Measurements from ENCODE around the gene FRY.

DNA sequence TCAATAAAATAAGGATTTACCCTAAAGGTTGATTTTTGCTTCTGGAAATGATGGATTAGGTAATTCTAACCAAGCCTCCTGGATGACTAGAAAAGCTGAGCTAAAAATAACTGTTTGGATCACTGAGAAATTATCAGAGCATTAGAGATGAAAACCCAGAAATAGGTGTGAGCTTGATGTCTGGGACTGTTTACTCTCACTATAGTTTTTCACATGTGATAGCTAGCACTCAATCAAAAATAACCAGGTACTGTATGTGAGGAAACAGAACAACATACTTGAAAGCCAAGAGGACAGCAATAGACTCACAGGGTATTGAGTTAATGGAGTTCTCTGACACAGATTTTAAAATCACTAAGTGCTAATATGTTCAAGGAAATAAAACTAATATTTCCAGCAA, 274.1 kb downstream of the FRY start:
- TF ChIP-seq, protein P1, sequence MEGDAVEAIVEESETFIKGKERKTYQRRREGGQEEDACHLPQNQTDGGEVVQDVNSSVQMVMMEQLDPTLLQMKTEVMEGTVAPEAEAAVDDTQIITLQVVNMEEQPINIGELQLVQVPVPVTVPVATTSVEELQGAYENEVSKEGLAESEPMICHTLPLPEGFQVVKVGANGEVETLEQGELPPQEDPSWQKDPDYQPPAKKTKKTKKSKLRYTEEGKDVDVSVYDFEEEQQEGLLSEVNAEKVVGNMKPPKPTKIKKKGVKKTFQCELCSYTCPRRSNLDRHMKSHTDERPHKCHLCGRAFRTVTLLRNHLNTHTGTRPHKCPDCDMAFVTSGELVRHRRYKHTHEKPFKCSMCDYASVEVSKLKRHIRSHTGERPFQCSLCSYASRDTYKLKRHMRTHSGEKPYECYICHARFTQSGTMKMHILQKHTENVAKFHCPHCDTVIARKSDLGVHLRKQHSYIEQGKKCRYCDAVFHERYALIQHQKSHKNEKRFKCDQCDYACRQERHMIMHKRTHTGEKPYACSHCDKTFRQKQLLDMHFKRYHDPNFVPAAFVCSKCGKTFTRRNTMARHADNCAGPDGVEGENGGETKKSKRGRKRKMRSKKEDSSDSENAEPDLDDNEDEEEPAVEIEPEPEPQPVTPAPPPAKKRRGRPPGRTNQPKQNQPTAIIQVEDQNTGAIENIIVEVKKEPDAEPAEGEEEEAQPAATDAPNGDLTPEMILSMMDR (IDR thresholded peaks at IDR 0.05) = no peak
- TF ChIP-seq, protein P2, sequence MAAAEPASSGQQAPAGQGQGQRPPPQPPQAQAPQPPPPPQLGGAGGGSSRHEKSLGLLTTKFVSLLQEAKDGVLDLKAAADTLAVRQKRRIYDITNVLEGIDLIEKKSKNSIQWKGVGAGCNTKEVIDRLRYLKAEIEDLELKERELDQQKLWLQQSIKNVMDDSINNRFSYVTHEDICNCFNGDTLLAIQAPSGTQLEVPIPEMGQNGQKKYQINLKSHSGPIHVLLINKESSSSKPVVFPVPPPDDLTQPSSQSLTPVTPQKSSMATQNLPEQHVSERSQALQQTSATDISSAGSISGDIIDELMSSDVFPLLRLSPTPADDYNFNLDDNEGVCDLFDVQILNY (CRISPR knock-in tag; IDR thresholded peaks at IDR 0.05) = no peak
- no peak for TF ChIP-seq SP1 (CRISPR knock-in tag; conservative IDR thresholded peaks at IDR 0.05)
- TF ChIP-seq ZNF263 (CRISPR knock-in tag; IDR thresholded peaks at IDR 0.05; ENCODE audit: low read depth) = no peak
- no peak for TF ChIP-seq IRF2 (CRISPR knock-in tag; IDR thresholded peaks at IDR 0.05; ENCODE audit: borderline replicate concordance, low read depth)
- TF ChIP-seq, protein P3, sequence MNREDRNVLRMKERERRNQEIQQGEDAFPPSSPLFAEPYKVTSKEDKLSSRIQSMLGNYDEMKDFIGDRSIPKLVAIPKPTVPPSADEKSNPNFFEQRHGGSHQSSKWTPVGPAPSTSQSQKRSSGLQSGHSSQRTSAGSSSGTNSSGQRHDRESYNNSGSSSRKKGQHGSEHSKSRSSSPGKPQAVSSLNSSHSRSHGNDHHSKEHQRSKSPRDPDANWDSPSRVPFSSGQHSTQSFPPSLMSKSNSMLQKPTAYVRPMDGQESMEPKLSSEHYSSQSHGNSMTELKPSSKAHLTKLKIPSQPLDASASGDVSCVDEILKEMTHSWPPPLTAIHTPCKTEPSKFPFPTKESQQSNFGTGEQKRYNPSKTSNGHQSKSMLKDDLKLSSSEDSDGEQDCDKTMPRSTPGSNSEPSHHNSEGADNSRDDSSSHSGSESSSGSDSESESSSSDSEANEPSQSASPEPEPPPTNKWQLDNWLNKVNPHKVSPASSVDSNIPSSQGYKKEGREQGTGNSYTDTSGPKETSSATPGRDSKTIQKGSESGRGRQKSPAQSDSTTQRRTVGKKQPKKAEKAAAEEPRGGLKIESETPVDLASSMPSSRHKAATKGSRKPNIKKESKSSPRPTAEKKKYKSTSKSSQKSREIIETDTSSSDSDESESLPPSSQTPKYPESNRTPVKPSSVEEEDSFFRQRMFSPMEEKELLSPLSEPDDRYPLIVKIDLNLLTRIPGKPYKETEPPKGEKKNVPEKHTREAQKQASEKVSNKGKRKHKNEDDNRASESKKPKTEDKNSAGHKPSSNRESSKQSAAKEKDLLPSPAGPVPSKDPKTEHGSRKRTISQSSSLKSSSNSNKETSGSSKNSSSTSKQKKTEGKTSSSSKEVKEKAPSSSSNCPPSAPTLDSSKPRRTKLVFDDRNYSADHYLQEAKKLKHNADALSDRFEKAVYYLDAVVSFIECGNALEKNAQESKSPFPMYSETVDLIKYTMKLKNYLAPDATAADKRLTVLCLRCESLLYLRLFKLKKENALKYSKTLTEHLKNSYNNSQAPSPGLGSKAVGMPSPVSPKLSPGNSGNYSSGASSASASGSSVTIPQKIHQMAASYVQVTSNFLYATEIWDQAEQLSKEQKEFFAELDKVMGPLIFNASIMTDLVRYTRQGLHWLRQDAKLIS (CRISPR knock-in tag; IDR thresholded peaks at IDR 0.05; ENCODE audit: borderline replicate concordance) = no peak
- TF ChIP-seq TCF7 (CRISPR knock-in tag; IDR thresholded peaks at IDR 0.05; ENCODE audit: low read depth) = no peak
- TF ChIP-seq, protein P4, sequence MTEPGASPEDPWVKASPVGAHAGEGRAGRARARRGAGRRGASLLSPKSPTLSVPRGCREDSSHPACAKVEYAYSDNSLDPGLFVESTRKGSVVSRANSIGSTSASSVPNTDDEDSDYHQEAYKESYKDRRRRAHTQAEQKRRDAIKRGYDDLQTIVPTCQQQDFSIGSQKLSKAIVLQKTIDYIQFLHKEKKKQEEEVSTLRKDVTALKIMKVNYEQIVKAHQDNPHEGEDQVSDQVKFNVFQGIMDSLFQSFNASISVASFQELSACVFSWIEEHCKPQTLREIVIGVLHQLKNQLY (CRISPR knock-in tag; IDR thresholded peaks at IDR 0.05) = no peak
- no peak for TF ChIP-seq ZNF317 (CRISPR knock-in tag; IDR thresholded peaks at IDR 0.05; ENCODE audit: borderline replicate concordance, low read depth)
- no peak for TF ChIP-seq SOX15 (CRISPR knock-in tag; IDR thresholded peaks at IDR 0.05)
- TF ChIP-seq ZNF121 (CRISPR knock-in tag; IDR thresholded peaks at IDR 0.05) = no peak
- TF ChIP-seq NR3C1 (CRISPR knock-in tag; conservative IDR thresholded peaks at IDR 0.05; ENCODE audit: low read depth) = no peak
- TF ChIP-seq, protein P5, sequence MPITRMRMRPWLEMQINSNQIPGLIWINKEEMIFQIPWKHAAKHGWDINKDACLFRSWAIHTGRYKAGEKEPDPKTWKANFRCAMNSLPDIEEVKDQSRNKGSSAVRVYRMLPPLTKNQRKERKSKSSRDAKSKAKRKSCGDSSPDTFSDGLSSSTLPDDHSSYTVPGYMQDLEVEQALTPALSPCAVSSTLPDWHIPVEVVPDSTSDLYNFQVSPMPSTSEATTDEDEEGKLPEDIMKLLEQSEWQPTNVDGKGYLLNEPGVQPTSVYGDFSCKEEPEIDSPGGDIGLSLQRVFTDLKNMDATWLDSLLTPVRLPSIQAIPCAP (CRISPR knock-in tag; IDR thresholded peaks at IDR 0.05) = no peak

Measured in WTC11 (cell line).